HG02588 (cell line): Measurements from ENCODE around the gene RFWD3.
A peak's percentile ranks its signal among the peaks of the same experiment; 100 is the strongest.

Experiments used
- ATAC-seq: cut with Tn5 transposase; IDR thresholded peaks from one replicate; pipeline ENCODE4 v1.9.1; 2021; ENCODE audit warnings: mild to moderate bottlenecking, moderate library complexity; ENCODE audit not compliant: unreplicated experiment

RFWD3 gene

GRCh38 chr16:74623839-74624235, 42.8 kb downstream of the RFWD3 start:
- no peak for ATAC-seq

GRCh38 chr16:74623214-74623838, 43.4 kb downstream of the RFWD3 start:
- no peak for ATAC-seq

- no peak for ATAC-seq
Observed at GRCh38 chr16:74622005-74622404, 44.7 kb downstream of the RFWD3 start.

GRCh38 chr16:74617206-74617788, 49.4 kb downstream of the RFWD3 start:
- ATAC-seq, result no peak

- ATAC-seq, result no peak
Observed at GRCh38 chr16:74611721-74612120, 55.0 kb downstream of the RFWD3 start.

- no peak for ATAC-seq
Observed at GRCh38 chr16:74608944-74609343, 57.7 kb downstream of the RFWD3 start.

- ATAC-seq, result no peak
Observed at GRCh38 chr16:74608381-74608780, 58.3 kb downstream of the RFWD3 start.

GRCh38 chr16:74607962-74608356, 58.7 kb downstream of the RFWD3 start:
- no peak for ATAC-seq

GRCh38 chr16:74607310-74607961, 59.2 kb downstream of the RFWD3 start:
- ATAC-seq, result no peak

- peak; percentile 95 for ATAC-seq
Observed at GRCh38 chr16:74606521-74607309, 60.0 kb downstream of the RFWD3 start, which contains the start of gene GLG1. TSS of gene GLG1 (minus strand) at chr16:74607114. CDS start at chr16:74607094, 20 bp downstream.

GRCh38 chr16:74605746-74606520, 60.7 kb downstream of the RFWD3 start:
- ATAC-seq, result peak; percentile 5

GRCh38 chr16:74605332-74605731, 61.3 kb downstream of the RFWD3 start:
- no peak for ATAC-seq

- no peak for ATAC-seq
Observed at GRCh38 chr16:74603848-74604247, 62.8 kb downstream of the RFWD3 start.

- ATAC-seq, result no peak
Observed at GRCh38 chr16:74601126-74601871, 65.4 kb downstream of the RFWD3 start.

- no peak for ATAC-seq
Observed at GRCh38 chr16:74596586-74596985, 70.1 kb downstream of the RFWD3 start.

GRCh38 chr16:74592847-74593246, 73.8 kb downstream of the RFWD3 start:
- ATAC-seq, result no peak

- ATAC-seq, result no peak
Observed at GRCh38 chr16:74591876-74592650, 74.6 kb downstream of the RFWD3 start.

GRCh38 chr16:74586948-74587347, 79.7 kb downstream of the RFWD3 start:
- no peak for ATAC-seq

- no peak for ATAC-seq
Observed at GRCh38 chr16:74585846-74586443, 80.7 kb downstream of the RFWD3 start.
